Transverse colon (tissue), 4 donors: ENCODE data around the gene PCNX4. TPM values are rescaled to one million over a fixed set of nuclear protein-coding genes. Genes with fewer than 3 reads are reported as not detected.

Experiments
- DNase-seq: peaks from one replicate; pipeline ENCODE4 v3.0.0-alpha.2; 2019
- H3K27ac ChIP-seq, 4 donors: fragments of 200-600 bp; sonication (generic); 2 replicates each; pipeline ENCODE4 v1.5.1; 2016 to 2018; ENCODE audit warnings: inconsistent platforms in 4 of 4
- H3K27me3 ChIP-seq: fragments of 200-600 bp; sonication (generic); 2 replicates; pipeline ENCODE4 v1.5.1; 2017; ENCODE audit warnings: inconsistent platforms
- H3K36me3 ChIP-seq, 4 donors: fragments of 200-600 bp; sonication (generic); 2 replicates each; pipeline ENCODE4 v1.5.1; 2017 to 2019; ENCODE audit warnings: inconsistent platforms in 4 of 4
- H3K4me1 ChIP-seq, 4 donors: fragments of 200-600 bp; sonication (generic); 2 replicates each; pipeline ENCODE4 v1.5.1; 2017 to 2020; ENCODE audit warnings: inconsistent platforms in 4 of 4
- H3K4me3 ChIP-seq, 4 donors: fragments of 200-600 bp; sonication (generic); 1 replicate in 1 of 4; 2 replicates in 3 of 4; pipeline versions ENCODE4 v1.5.1 to v1.6.1; 2017 to 2019; ENCODE audit warnings: inconsistent platforms in 4 of 4
- H3K9me3 ChIP-seq, 2 donors: fragments of 200-600 bp; sonication (generic); 2 replicates each; pipeline ENCODE4 v1.5.1; 2017 to 2019; ENCODE audit warnings: inconsistent platforms in 2 of 2
- EP300 ChIP-seq: sonication (generic); formaldehyde crosslinking; IDR thresholded peaks from one replicate; pipeline ENCODE4 v1.6.1; 2017; ENCODE audit warnings: antibody characterized with exemption, low read depth
- POLR2A ChIP-seq: fragments of 450-650 bp; IDR thresholded peaks from one replicate; pipeline ENCODE4 v1.6.1; 2016; ENCODE audit warnings: antibody characterized with exemption, mild to moderate bottlenecking, moderate library complexity
- POLR2AphosphoS5 ChIP-seq, 3 donors: sonication (generic); formaldehyde crosslinking; IDR thresholded peaks; one replicate each; pipeline ENCODE4 v1.6.1; 2016; ENCODE audit warnings: antibody characterized with exemption in 3 of 3
- WGBS, 2 donors: methylation state at CpG; one replicate each; pipeline ENCODE4 v1.1.5; 2018; ENCODE audit warnings: low coverage in 1 of 2; 5-methylcytosine and 5-hydroxymethylcytosine counted together
- in situ Hi-C, 4 donors: fragments of 200-750 bp; cut with MboI; loops; one replicate each; pipeline versions ENCODE4 v1.15.0 to v1.15.1; 2017; ENCODE audit warnings: low sequenced_read_pairs in 3 of 4, low pct_ligation_motif_present in 1 of 4, low pct_unique_long_range_greater_than_20kb in 1 of 4
- intact Hi-C: fragments of 100-400 bp; cut with DNase I; formaldehyde crosslinking; loops from one replicate; pipeline ENCODE4 v1.15.1; 2023; ENCODE audit warnings: low total_unique reads
- total RNA-seq, 4 donors: library from RNA; depleted of rRNA; stranded (reverse); fragments of >200 nt; gene quantifications; one replicate each; pipeline ENCODE4 v1.1.0, GENCODE V29; 2016

Gene PCNX4
- total RNA-seq, 4 donors from 2014 or later, result 32.9 to 118 (median 54.8) TPM

- Histone ChIP-seq H3K27me3 (no peaks in the 10 kb centered on the region), H3K4me3 (no peak overlapping the region), H3K36me3 (no peaks in the 10 kb centered on the region), H3K27ac (peak overlapping the region; percentile 72 to 88 (median 79)), H3K9me3 (no peaks in the 10 kb centered on the region), H3K4me1 (peaks cover 3 to 31% (median 22%) of the 10 kb centered on the region in 4 donors)
- WGBS, 2 donors, result 26 to 38% methylated on average over 2 of the region's 2 CpGs
- intact Hi-C loops (no loop called here), in situ Hi-C loops (no loop called here)
- peak; percentile 43 for DNase-seq
- no peak for TF ChIP-seq EP300
- peak in 2 of 3 donors; percentile 5 to 34 for TF ChIP-seq POLR2AphosphoS5 (IDR thresholded peaks at IDR 0.05)
- no peak for TF ChIP-seq POLR2A
Measured at GRCh38 chr14:60215127-60215444, 123.4 kb downstream of the PCNX4 start.

- Histone ChIP-seq H3K4me1 (peaks cover 3 to 31% (median 22%) of the 10 kb centered on the region in 4 donors), H3K36me3 (no peaks in the 10 kb centered on the region), H3K4me3 (no peak overlapping the region), H3K27me3 (no peaks in the 10 kb centered on the region), H3K9me3 (no peaks in the 10 kb centered on the region), H3K27ac (peak overlapping the region; percentile 72 to 88 (median 79))
- in situ Hi-C loops, result no loop called here
- TF ChIP-seq POLR2AphosphoS5 (IDR thresholded peaks at IDR 0.05) (peak in 1 of 3 donors; percentile 27), POLR2A (no peak)
- no peak for DNase-seq
- WGBS, 2 donors, result 71 to 74% methylated on average over 3 to 4 of the region's 4 CpGs
- intact Hi-C loops, result no loop called here
Measured at GRCh38 chr14:60215520-60216420, 124.0 kb downstream of the PCNX4 start.

DNA sequence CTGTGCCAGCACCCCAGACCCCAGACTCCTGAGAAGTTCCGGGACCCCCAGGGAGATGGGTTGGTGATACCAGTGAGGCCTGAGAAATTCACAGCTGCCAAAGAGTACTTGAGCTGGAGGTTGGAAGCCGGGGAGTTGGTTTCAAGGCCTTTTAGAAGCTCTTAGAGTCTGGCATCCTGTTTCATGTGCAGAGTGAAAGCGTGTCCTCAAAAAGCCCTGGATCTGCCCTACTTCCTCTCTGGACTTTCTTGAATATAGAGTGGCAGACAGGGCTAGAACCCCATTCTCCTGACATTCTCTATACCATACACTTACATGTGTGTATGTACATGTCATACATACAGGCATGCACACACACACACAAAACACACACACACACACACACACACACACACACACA is 126.0 kb downstream of the PCNX4 start:
- no peaks in the 10 kb centered on the region for H3K27me3 ChIP-seq
- TF ChIP-seq POLR2AphosphoS5 (IDR thresholded peaks at IDR 0.05), result no peak
- no peaks in the 10 kb centered on the region for H3K36me3 ChIP-seq
- no peak for DNase-seq
- H3K4me1 ChIP-seq, result peaks cover 3 to 31% (median 22%) of the 10 kb centered on the region in 4 donors
- no peaks in the 10 kb centered on the region for H3K9me3 ChIP-seq
- peak overlapping the region in 2 of 4 donors; percentile 77 to 88 for H3K27ac ChIP-seq
- in situ Hi-C loops, result no loop called here
- intact Hi-C loops, result no loop called here
- H3K4me3 ChIP-seq, result no peak overlapping the region
- 74% methylated on average over 3 of the region's 3 CpGs; no CpG with 5 or more reads in 1 of the 2 donors for WGBS, 2 donors

Other genes with a start within 250 kb of the PCNX4 start
- 1 to 10 TPM in 3 of 4 donors, not detected in 1; 2.4 to 4.9 (median 4.6) TPM for gene RTN1, start 221.1 kb upstream of the PCNX4 start, total RNA-seq
- gene LRRC9, start 171.8 kb upstream of the PCNX4 start, total RNA-seq, result not detected
- 100 to 1,000 TPM in 2 of 4 donors, 10 to 100 TPM in 2; 22.4 to 154 (median 82.8) TPM for gene DHRS7, start 73.5 kb downstream of the PCNX4 start, total RNA-seq
- gene PPM1A, start 157.3 kb downstream of the PCNX4 start, total RNA-seq, result 100 to 1,000 TPM in 2 of 4 donors, 10 to 100 TPM in 2; 64.0 to 146 (median 93.2) TPM